Esophagus squamous epithelium (tissue), 4 donors: ENCODE measurements around the gene EPHA2.

Experiments
- POLR2A ChIP-seq, 4 donors: fragments of 450-650 bp; IDR thresholded peaks; one replicate each; pipeline ENCODE4 v1.6.1; 2017; ENCODE audit warnings: antibody characterized with exemption in 4 of 4, mild to moderate bottlenecking in 4 of 4, moderate library complexity in 3 of 4
- TF ChIP-seq, protein P1 (sequence below), 6 experiments: fragments of 450-650 bp in 4 of 6; fragments of 200-600 bp in 2 of 6; sonication (generic) in 2 of 6; IDR thresholded peaks; one replicate each; pipeline ENCODE4 v1.5.1; 2016 to 2019; ENCODE audit warnings: antibody characterized with exemption in 6 of 6, mild to moderate bottlenecking in 4 of 6, moderate library complexity in 4 of 6

DNA sequence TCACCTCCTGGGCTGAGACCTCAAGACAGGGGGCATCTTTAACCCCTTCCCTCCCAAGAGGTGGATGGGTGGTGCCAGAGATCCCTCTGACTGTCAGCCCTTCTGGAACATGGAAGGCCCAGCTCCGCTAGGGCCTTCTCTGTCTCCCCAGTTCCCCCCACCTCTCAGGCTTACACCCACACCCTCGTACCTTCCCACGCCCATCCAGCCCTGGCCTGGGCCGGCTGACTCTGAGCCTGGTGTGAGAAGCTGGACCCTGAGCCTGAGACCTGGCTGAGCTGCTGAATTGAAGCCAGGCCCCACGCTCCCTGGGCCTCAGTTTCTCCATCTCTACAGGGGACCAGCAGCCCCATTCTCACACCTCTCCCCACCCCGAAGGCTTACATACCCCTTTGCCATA, 5.4 kb downstream of the EPHA2 start:
- TF ChIP-seq, protein P1, sequence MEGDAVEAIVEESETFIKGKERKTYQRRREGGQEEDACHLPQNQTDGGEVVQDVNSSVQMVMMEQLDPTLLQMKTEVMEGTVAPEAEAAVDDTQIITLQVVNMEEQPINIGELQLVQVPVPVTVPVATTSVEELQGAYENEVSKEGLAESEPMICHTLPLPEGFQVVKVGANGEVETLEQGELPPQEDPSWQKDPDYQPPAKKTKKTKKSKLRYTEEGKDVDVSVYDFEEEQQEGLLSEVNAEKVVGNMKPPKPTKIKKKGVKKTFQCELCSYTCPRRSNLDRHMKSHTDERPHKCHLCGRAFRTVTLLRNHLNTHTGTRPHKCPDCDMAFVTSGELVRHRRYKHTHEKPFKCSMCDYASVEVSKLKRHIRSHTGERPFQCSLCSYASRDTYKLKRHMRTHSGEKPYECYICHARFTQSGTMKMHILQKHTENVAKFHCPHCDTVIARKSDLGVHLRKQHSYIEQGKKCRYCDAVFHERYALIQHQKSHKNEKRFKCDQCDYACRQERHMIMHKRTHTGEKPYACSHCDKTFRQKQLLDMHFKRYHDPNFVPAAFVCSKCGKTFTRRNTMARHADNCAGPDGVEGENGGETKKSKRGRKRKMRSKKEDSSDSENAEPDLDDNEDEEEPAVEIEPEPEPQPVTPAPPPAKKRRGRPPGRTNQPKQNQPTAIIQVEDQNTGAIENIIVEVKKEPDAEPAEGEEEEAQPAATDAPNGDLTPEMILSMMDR (IDR thresholded peaks at IDR 0.05): no peak
- no peak for TF ChIP-seq POLR2A (IDR thresholded peaks at IDR 0.05)
